ENCODE data around the gene CSMD2.

DNA sequence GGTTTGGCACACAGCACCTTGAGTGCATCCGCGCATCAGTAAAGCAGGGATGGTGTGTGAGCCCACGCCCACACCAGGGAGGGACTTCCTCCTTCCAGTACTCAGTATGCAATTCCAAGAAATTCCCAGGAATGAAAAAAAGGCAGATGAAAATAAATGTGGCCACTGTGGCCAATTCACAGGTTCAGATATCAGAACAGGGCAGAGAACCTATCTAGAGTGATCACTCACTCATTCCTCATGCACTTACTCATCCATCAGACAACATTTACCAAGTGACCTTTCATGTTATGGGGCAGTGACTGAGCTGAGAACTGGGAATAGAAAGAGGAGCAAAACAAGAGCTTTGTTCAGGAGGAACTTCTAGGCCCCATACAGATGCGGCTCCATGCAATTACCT is 578.9 kb downstream of the CSMD2 start:
- TF ChIP-seq, protein P1, sequence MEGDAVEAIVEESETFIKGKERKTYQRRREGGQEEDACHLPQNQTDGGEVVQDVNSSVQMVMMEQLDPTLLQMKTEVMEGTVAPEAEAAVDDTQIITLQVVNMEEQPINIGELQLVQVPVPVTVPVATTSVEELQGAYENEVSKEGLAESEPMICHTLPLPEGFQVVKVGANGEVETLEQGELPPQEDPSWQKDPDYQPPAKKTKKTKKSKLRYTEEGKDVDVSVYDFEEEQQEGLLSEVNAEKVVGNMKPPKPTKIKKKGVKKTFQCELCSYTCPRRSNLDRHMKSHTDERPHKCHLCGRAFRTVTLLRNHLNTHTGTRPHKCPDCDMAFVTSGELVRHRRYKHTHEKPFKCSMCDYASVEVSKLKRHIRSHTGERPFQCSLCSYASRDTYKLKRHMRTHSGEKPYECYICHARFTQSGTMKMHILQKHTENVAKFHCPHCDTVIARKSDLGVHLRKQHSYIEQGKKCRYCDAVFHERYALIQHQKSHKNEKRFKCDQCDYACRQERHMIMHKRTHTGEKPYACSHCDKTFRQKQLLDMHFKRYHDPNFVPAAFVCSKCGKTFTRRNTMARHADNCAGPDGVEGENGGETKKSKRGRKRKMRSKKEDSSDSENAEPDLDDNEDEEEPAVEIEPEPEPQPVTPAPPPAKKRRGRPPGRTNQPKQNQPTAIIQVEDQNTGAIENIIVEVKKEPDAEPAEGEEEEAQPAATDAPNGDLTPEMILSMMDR (conservative IDR thresholded peaks at IDR 0.05), result no peak
- no peak for TF ChIP-seq EZH2 (IDR thresholded peaks at IDR 0.05; ENCODE audit: low read depth)

All from PC-9 (cell line).